Gastroesophageal sphincter (tissue), 3 donors: ENCODE measurements around the gene CDK17.

ENCODE experiments used
- POLR2A ChIP-seq, 2 donors: fragments of 450-650 bp; IDR thresholded peaks; one replicate each; pipeline ENCODE4 v1.6.1; 2017; ENCODE audit warnings: antibody characterized with exemption in 2 of 2, mild to moderate bottlenecking in 2 of 2, moderate library complexity in 1 of 2
- POLR2AphosphoS5 ChIP-seq: sonication (generic); formaldehyde crosslinking; IDR thresholded peaks from one replicate; pipeline ENCODE4 v1.6.1; 2017; ENCODE audit warnings: antibody characterized with exemption
- TF ChIP-seq, protein P1 (sequence below), 4 experiments: fragments of 200-600 bp in 2 of 4; fragments of 450-650 bp in 2 of 4; sonication (generic) in 1 of 4; IDR thresholded peaks; one replicate each; pipeline ENCODE4 v1.5.1; 2017 to 2019; ENCODE audit warnings: antibody characterized with exemption in 4 of 4, mild to moderate bottlenecking in 2 of 4, moderate library complexity in 2 of 4

DNA sequence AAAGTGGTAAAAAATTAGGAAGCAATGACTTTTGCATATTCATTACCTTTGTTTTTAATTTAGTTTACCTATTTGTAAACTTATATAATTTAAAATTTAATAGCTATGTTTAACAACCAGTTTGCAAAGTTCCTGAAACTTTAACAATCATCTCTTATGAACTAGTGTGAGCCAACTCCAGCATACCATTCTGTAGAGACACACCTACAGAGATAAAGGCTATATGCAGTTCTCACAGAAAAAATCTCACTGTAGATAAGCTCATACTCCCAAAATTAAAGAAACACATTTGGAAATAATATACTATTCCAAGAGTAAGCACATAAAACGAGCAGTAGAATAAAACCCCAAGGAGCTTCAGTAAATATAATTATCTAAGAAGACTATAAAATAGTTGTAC, 77.5 kb downstream of the CDK17 start:
- TF ChIP-seq, protein P1, sequence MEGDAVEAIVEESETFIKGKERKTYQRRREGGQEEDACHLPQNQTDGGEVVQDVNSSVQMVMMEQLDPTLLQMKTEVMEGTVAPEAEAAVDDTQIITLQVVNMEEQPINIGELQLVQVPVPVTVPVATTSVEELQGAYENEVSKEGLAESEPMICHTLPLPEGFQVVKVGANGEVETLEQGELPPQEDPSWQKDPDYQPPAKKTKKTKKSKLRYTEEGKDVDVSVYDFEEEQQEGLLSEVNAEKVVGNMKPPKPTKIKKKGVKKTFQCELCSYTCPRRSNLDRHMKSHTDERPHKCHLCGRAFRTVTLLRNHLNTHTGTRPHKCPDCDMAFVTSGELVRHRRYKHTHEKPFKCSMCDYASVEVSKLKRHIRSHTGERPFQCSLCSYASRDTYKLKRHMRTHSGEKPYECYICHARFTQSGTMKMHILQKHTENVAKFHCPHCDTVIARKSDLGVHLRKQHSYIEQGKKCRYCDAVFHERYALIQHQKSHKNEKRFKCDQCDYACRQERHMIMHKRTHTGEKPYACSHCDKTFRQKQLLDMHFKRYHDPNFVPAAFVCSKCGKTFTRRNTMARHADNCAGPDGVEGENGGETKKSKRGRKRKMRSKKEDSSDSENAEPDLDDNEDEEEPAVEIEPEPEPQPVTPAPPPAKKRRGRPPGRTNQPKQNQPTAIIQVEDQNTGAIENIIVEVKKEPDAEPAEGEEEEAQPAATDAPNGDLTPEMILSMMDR (IDR thresholded peaks at IDR 0.05) = no peak
- TF ChIP-seq POLR2A (IDR thresholded peaks at IDR 0.05) = no peak
- no peak for TF ChIP-seq POLR2AphosphoS5
